OCI-LY7 (cell line): ENCODE data around the gene SMARCC1. TPM values are rescaled to one million over a fixed set of nuclear protein-coding genes. Genes with fewer than 3 reads are reported as not detected.

Experiments used
- BruUV-seq: library from RNA; stranded (reverse); fragments of 400-500 nt; replicated peaks from 2 replicates; lab custom pipeline; 2021; lab: Mats Ljungman, UMichigan
- CTCF ChIA-PET: fragments of 300-600 bp; sonication (Branson Sonifier 250); formaldehyde crosslinking; loops from one replicate; lab custom pipeline; 2022; ENCODE audit warnings: antibody characterized with exemption; ENCODE audit not compliant: unreplicated experiment; lab: Charles Lee
- POLR2A ChIA-PET: fragments of 300-600 bp; sonication (Branson Sonifier 250); formaldehyde crosslinking; loops from one replicate; lab custom pipeline; 2022; ENCODE audit warnings: antibody characterized with exemption; lab: Charles Lee
- DNase-seq: peaks from one replicate; pipeline ENCODE4 v3.0.0-alpha.2; 2015; ENCODE audit warnings: low spot score
- H2AFZ ChIP-seq: fragments of 200-600 bp; sonication (generic), shearing (Covaris generic); 2 replicates; pipeline ENCODE4 v1.6.1; 2014; ENCODE audit warnings: mild to moderate bottlenecking, antibody characterized with exemption, low read length, moderate library complexity
- H3K27ac ChIP-seq: fragments of 200-600 bp; sonication (generic); 2 replicates; pipeline ENCODE4 v1.5.1; 2014; ENCODE audit warnings: mixed run types, low read depth, mild to moderate bottlenecking, moderate library complexity, low read length, inconsistent platforms; ENCODE audit not compliant: poor library complexity, severe bottlenecking
- H3K36me3 ChIP-seq: fragments of 200-600 bp; sonication (generic); 2 replicates; pipeline ENCODE4 v1.6.1; 2014; ENCODE audit warnings: mild to moderate bottlenecking, antibody characterized with exemption, low read length, moderate library complexity, mixed read lengths; ENCODE audit not compliant: insufficient read depth
- H3K4me1 ChIP-seq: fragments of 200-600 bp; sonication (generic); 2 replicates; pipeline ENCODE4 v1.5.1; 2014; ENCODE audit warnings: mild to moderate bottlenecking, low read length; ENCODE audit not compliant: insufficient read depth, poor library complexity, severe bottlenecking
- H3K4me2 ChIP-seq: fragments of 200-600 bp; sonication (generic); 2 replicates; pipeline ENCODE4 v1.6.1; 2014; ENCODE audit warnings: mild to moderate bottlenecking, low read length
- H3K4me3 ChIP-seq: fragments of 200-600 bp; sonication (generic); 2 replicates; pipeline ENCODE4 v1.5.1; 2014; ENCODE audit warnings: mild to moderate bottlenecking, low read depth, low read length; ENCODE audit not compliant: poor library complexity, severe bottlenecking
- H3K79me2 ChIP-seq: fragments of 200-600 bp; sonication (generic); 2 replicates; pipeline ENCODE4 v1.6.1; 2016; ENCODE audit warnings: low read depth, mild to moderate bottlenecking, low read length, moderate library complexity, mixed read lengths; ENCODE audit not compliant: insufficient read depth
- H3K9me2 ChIP-seq: fragments of 200-600 bp; sonication (generic); 2 replicates; pipeline ENCODE4 v1.6.1; 2016; ENCODE audit warnings: mild to moderate bottlenecking, low read length, mixed read lengths; ENCODE audit not compliant: insufficient read depth
- H3K9me3 ChIP-seq: fragments of 200-600 bp; sonication (generic); 2 replicates; pipeline ENCODE4 v1.6.1; 2014; ENCODE audit warnings: mild to moderate bottlenecking, mixed run types, low read length, mixed read lengths
- H4K20me1 ChIP-seq: fragments of 200-600 bp; sonication (generic); 2 replicates; pipeline ENCODE4 v1.6.1; 2014; ENCODE audit warnings: mild to moderate bottlenecking, antibody characterized with exemption, low read length, moderate library complexity, mixed read lengths; ENCODE audit not compliant: insufficient read depth
- EZH2phosphoT487 ChIP-seq: fragments of 200-600 bp; sonication (generic); IDR thresholded peaks from 2 replicates; pipeline ENCODE4 v1.6.1; 2018; ENCODE audit warnings: low read depth, borderline replicate concordance, mild to moderate bottlenecking, mixed run types, antibody characterized with exemption, low read length, moderate library complexity, mixed read lengths
- intact Hi-C: fragments of 100-400 bp; cut with micrococcal nuclease; formaldehyde crosslinking; loops from one replicate; pipeline ENCODE4 v1.10.0; 2022; ENCODE audit not compliant: unreplicated experiment
- total RNA-seq, 2 experiments: library from RNA; depleted of rRNA in 1 of 2; stranded (reverse); fragments of >200 nt in 1 of 2; shearing (Covaris generic) in 1 of 2; gene quantifications; 2 replicates each; pipeline ENCODE4 v1.2.3, GENCODE V29; 2014 to 2022
- TF ChIP-seq, protein P1 (sequence below): fragments of 200-600 bp; sonication (generic); conservative IDR thresholded peaks from 2 replicates; pipeline ENCODE4 v1.5.1; 2014; ENCODE audit warnings: mild to moderate bottlenecking, antibody characterized with exemption, low read length, moderate library complexity, mixed read lengths

SMARCC1 gene
- total RNA-seq, 2 experiments from 2014 or later = 83.2 to 176 TPM

DNA sequence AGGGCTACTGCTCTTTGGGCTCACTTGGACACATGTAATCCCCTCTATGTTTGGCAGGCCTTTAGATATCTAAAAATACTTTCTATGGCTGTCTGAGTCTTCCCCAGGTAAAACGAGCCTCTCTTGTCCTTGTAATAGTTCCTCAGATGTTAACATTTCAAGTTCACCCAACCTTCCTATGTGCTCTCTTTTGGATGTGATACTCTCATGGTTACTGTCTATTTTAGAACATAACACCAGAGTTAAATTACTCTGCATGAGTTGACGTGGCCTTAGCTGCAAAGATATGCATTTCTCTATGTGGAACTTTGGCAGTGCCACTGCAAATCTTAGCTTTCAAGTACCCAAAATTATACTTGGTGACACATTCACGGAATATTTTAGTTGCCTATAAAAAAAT, 171.1 kb downstream of the SMARCC1 start:
- no TSS peak for BruUV-seq
- CTCF ChIA-PET = no interaction called here
- peaks cover 96% of the 10 kb centered on the region for H3K36me3 ChIP-seq

GRCh38 chr3:47607335-47607734, 174.4 kb downstream of the SMARCC1 start:
- no peaks in the 10 kb centered on the region for H4K20me1 ChIP-seq
- H3K36me3 ChIP-seq = peaks cover 97% of the 10 kb centered on the region
- H3K9me3 ChIP-seq = no peaks in the 10 kb centered on the region
- H3K79me2 ChIP-seq = no peaks in the 10 kb centered on the region
- no peak for DNase-seq
- intact Hi-C loops = no loop called here
- H3K4me3 ChIP-seq = no peak overlapping the region
- no TSS peak for BruUV-seq
- H2AFZ ChIP-seq = no peak overlapping the region
- no peak overlapping the region for H3K4me2 ChIP-seq
- H3K4me1 ChIP-seq = no peaks in the 10 kb centered on the region
- no peak overlapping the region for H3K27ac ChIP-seq
- TF ChIP-seq EZH2phosphoT487 = no peak
- TF ChIP-seq, protein P1, sequence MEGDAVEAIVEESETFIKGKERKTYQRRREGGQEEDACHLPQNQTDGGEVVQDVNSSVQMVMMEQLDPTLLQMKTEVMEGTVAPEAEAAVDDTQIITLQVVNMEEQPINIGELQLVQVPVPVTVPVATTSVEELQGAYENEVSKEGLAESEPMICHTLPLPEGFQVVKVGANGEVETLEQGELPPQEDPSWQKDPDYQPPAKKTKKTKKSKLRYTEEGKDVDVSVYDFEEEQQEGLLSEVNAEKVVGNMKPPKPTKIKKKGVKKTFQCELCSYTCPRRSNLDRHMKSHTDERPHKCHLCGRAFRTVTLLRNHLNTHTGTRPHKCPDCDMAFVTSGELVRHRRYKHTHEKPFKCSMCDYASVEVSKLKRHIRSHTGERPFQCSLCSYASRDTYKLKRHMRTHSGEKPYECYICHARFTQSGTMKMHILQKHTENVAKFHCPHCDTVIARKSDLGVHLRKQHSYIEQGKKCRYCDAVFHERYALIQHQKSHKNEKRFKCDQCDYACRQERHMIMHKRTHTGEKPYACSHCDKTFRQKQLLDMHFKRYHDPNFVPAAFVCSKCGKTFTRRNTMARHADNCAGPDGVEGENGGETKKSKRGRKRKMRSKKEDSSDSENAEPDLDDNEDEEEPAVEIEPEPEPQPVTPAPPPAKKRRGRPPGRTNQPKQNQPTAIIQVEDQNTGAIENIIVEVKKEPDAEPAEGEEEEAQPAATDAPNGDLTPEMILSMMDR = no peak
- CTCF ChIA-PET = no interaction called here
- H3K9me2 ChIP-seq = no peaks in the 10 kb centered on the region
- POLR2A ChIA-PET = interaction anchor here (0.6 to 2.3 kb wide), 4 partner anchors 9 to 32 kb away, joined by 3 to 10 read pairs (median 4); no protein-coding TSS in a partner anchor

More for the DNA sequence above, 171.1 kb downstream of the SMARCC1 start:
- POLR2A ChIA-PET = no interaction called here
- no peak overlapping the region for H2AFZ ChIP-seq
- H4K20me1 ChIP-seq = no peaks in the 10 kb centered on the region
- intact Hi-C loops = no loop called here
- no peaks in the 10 kb centered on the region for H3K9me3 ChIP-seq
- H3K27ac ChIP-seq = no peak overlapping the region
- peaks cover 11% of the 10 kb centered on the region for H3K4me1 ChIP-seq
- TF ChIP-seq EZH2phosphoT487 = no peak
- TF ChIP-seq, protein P1 = no peak
- no peak for DNase-seq
- H3K9me2 ChIP-seq = no peaks in the 10 kb centered on the region
- H3K79me2 ChIP-seq = no peaks in the 10 kb centered on the region
- H3K4me3 ChIP-seq = no peak overlapping the region
- H3K4me2 ChIP-seq = no peak overlapping the region

DNA sequence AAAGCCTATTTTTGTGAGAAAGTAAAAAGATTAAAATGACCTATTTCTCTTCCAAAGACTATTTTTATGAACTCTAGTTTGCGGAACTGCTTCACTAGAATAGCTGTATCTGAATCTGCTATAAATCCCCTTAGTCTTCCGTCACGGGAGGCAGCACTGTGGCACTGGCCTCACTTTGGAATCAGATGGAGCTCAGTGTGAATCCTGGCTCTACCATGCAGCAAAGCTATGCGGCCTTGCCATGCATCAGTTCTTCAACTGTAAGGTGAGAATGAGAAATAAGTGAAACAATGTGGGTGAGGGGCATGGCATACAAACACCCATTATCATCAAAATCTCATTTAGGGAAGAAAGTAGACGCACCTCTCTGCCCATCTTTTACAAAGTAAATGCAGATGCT, 175.5 kb downstream of the SMARCC1 start:
- Histone ChIP-seq H2AFZ (no peak overlapping the region), H3K27ac (no peak overlapping the region), H3K79me2 (no peaks in the 10 kb centered on the region), H4K20me1 (no peaks in the 10 kb centered on the region), H3K4me1 (no peaks in the 10 kb centered on the region), H3K4me2 (no peak overlapping the region), H3K4me3 (no peak overlapping the region), H3K9me3 (no peaks in the 10 kb centered on the region), H3K9me2 (no peaks in the 10 kb centered on the region), H3K36me3 (peaks cover 95% of the 10 kb centered on the region)
- BruUV-seq = no TSS peak
- ChIA-PET POLR2A (interaction anchor here (0.9 to 2.3 kb wide), 4 partner anchors 8 to 196 kb away, joined by 3 to 10 read pairs (median 3); no protein-coding TSS in a partner anchor), CTCF (no interaction called here)
- intact Hi-C loops = no loop called here
- TF ChIP-seq EZH2phosphoT487 = no peak
- TF ChIP-seq, protein P1 = no peak
- DNase-seq = no peak
